Gastrocnemius medialis (tissue), 4 donors: Measurements from ENCODE around the gene KCTD12. TPM values are rescaled to one million over a fixed set of nuclear protein-coding genes. Genes with fewer than 3 reads are reported as not detected.

ENCODE experiments used
- ATAC-seq, 2 donors: fragments of 150-250 bp; one replicate each; pipeline ENCODE4 v1.9.1; 2016
- DNase-seq, 2 donors: peaks; one replicate each; pipeline ENCODE4 v3.0.0-alpha.2; 2019
- H3K27ac ChIP-seq, 4 donors: fragments of 200-600 bp; sonication (generic); 1 replicate in 1 of 4; 2 replicates in 3 of 4; pipeline ENCODE4 v1.5.1; 2016 to 2018; ENCODE audit warnings: mild to moderate bottlenecking in 2 of 4, moderate library complexity in 1 of 4
- H3K27me3 ChIP-seq, 3 donors: fragments of 200-600 bp; sonication (generic) in 2 of 3; 1 replicate in 1 of 3; 2 replicates in 2 of 3; pipeline versions ENCODE4 v1.5.1 to v1.6.0; 2016 to 2019; ENCODE audit warnings: mild to moderate bottlenecking in 1 of 3, moderate library complexity in 1 of 3
- H3K36me3 ChIP-seq, 2 donors: fragments of 200-600 bp; sonication (generic) in 1 of 2; one replicate each; pipeline ENCODE4 v1.5.1; 2017 to 2018
- H3K4me1 ChIP-seq, 2 donors: fragments of 200-600 bp; sonication (generic) in 1 of 2; one replicate each; pipeline ENCODE4 v1.5.1; 2016 to 2017; ENCODE audit warnings: mild to moderate bottlenecking in 2 of 2
- H3K4me3 ChIP-seq, 4 donors: fragments of 200-600 bp; sonication (generic) in 3 of 4; 1 replicate in 1 of 4; 2 replicates in 3 of 4; pipeline ENCODE4 v1.5.1; 2016 to 2019; ENCODE audit warnings: mild to moderate bottlenecking in 2 of 4
- H3K9me3 ChIP-seq, 3 donors: fragments of 200-600 bp; sonication (generic) in 2 of 3; 1 replicate in 1 of 3; 2 replicates in 2 of 3; pipeline ENCODE4 v1.5.1; 2016 to 2019
- CTCF ChIP-seq, 5 experiments: fragments of 450-650 bp in 3 of 5; fragments of 200-600 bp in 2 of 5; sonication (generic) in 2 of 5; IDR thresholded peaks in 4 of 5; conservative IDR thresholded peaks in 1 of 5; 1 replicate in 4 of 5; 2 replicates in 1 of 5; pipeline ENCODE4 v1.5.1; 2016 to 2019; ENCODE audit warnings: antibody characterized with exemption in 5 of 5, mild to moderate bottlenecking in 3 of 5, moderate library complexity in 3 of 5
- POLR2A ChIP-seq, 2 donors: fragments of 450-650 bp; IDR thresholded peaks; one replicate each; pipeline ENCODE4 v1.6.1; 2017; ENCODE audit warnings: antibody characterized with exemption in 2 of 2, mild to moderate bottlenecking in 2 of 2, moderate library complexity in 2 of 2
- in situ Hi-C, 4 donors: fragments of 200-750 bp; cut with MboI; loops; one replicate each; pipeline versions ENCODE4 v1.15.0 to v1.8.0; 2017; ENCODE audit warnings: low sequenced_read_pairs in 4 of 4
- intact Hi-C: fragments of 100-400 bp; cut with DNase I; formaldehyde crosslinking; loops from one replicate; pipeline ENCODE4 v1.15.1; 2023; ENCODE audit warnings: low total_unique reads
- total RNA-seq, 4 donors: library from RNA; depleted of rRNA; stranded (reverse); fragments of >200 nt; gene quantifications; one replicate each; pipeline versions ENCODE4 v1.1.0 to v1.2.3, GENCODE V29; 2016

The KCTD12 gene
- total RNA-seq, 4 donors from 2014 or later: 17.3 to 35.9 (median 27.1) TPM

GRCh38 chr13:76833441-76833954, 52.7 kb downstream of the KCTD12 start:
- no peak overlapping the region for H3K27ac ChIP-seq
- no peak overlapping the region for H3K4me3 ChIP-seq
- DNase-seq (no peak), ATAC-seq (no peak)
- TF ChIP-seq CTCF (IDR thresholded peaks at IDR 0.05 in 4 of 5, conservative IDR thresholded peaks at IDR 0.05 in 1 of 5): no peak
- no peak for TF ChIP-seq POLR2A (IDR thresholded peaks at IDR 0.05)
- no peaks in the 10 kb centered on the region for H3K4me1 ChIP-seq
- no peaks in the 10 kb centered on the region for H3K9me3 ChIP-seq
- in situ Hi-C loops (no loop called here), intact Hi-C loops (no loop called here)
- no peaks in the 10 kb centered on the region for H3K27me3 ChIP-seq
- no peaks in the 10 kb centered on the region for H3K36me3 ChIP-seq

GRCh38 chr13:76832258-76832988, 53.8 kb downstream of the KCTD12 start:
- Histone ChIP-seq H3K4me1 (no peaks in the 10 kb centered on the region), H3K9me3 (no peaks in the 10 kb centered on the region), H3K36me3 (no peaks in the 10 kb centered on the region), H3K27me3 (no peaks in the 10 kb centered on the region), H3K4me3 (no peak overlapping the region), H3K27ac (no peak overlapping the region)
- intact Hi-C loops: no loop called here
- TF ChIP-seq CTCF (IDR thresholded peaks at IDR 0.05 in 4 of 5, conservative IDR thresholded peaks at IDR 0.05 in 1 of 5) (no peak), POLR2A (IDR thresholded peaks at IDR 0.05) (no peak)
- DNase-seq: no peak
- in situ Hi-C loops: no loop called here
- ATAC-seq: no peak

- Histone ChIP-seq H3K27me3 (no peaks in the 10 kb centered on the region), H3K9me3 (no peaks in the 10 kb centered on the region), H3K27ac (no peak overlapping the region), H3K4me1 (no peaks in the 10 kb centered on the region), H3K36me3 (no peaks in the 10 kb centered on the region), H3K4me3 (no peak overlapping the region)
- intact Hi-C loops (no loop called here), in situ Hi-C loops (no loop called here)
- TF ChIP-seq POLR2A (IDR thresholded peaks at IDR 0.05): no peak
- ATAC-seq (no peak), DNase-seq (no peak)
These were observed 55.4 kb downstream of the KCTD12 start for GRCh38 chr13:76830805-76831204.

Other genes with a start within 250 kb of the KCTD12 start
- not detected for gene ACOD1, start 62.1 kb upstream of the KCTD12 start, total RNA-seq
- 10 to 100 TPM in 1 of 4 donors, 1 to 10 TPM in 3; 4.5 to 10.1 (median 7.1) TPM for gene CLN5, start 105.7 kb upstream of the KCTD12 start, total RNA-seq
- gene FBXL3, start 140.8 kb upstream of the KCTD12 start, total RNA-seq: 10 to 100 TPM; 50.6 to 75.6 (median 64.4) TPM